GM06990 (cell line): Measurements from ENCODE around the gene BPIFA3.

Experiments
- DNase-seq: peaks from one replicate; pipeline ENCODE4 v3.0.0-alpha.2; 2011; ENCODE audit not compliant: insufficient read length; ENCODE audit errors: extremely low read depth
- H3K27me3 ChIP-seq: replicated peaks from 2 replicates; pipeline ENCODE4 v1.6.0; 2011; ENCODE audit warnings: low read length; ENCODE audit not compliant: control insufficient read depth, insufficient read depth
- H3K36me3 ChIP-seq: 2 replicates; pipeline ENCODE4 v1.5.1; 2011; ENCODE audit warnings: low read length; ENCODE audit not compliant: control insufficient read depth, insufficient read depth
- H3K4me3 ChIP-seq: replicated peaks from 2 replicates; pipeline ENCODE4 v1.5.1; 2011; ENCODE audit warnings: low read depth, mild to moderate bottlenecking, control low read depth, low read length
- TF ChIP-seq, protein P1 (sequence below): IDR thresholded peaks from 2 replicates; pipeline ENCODE4 v1.5.1; 2011; ENCODE audit warnings: low read length, control low read depth, mild to moderate bottlenecking, inconsistent platforms; ENCODE audit not compliant: insufficient read depth, poor library complexity, severe bottlenecking

The BPIFA3 gene

DNA sequence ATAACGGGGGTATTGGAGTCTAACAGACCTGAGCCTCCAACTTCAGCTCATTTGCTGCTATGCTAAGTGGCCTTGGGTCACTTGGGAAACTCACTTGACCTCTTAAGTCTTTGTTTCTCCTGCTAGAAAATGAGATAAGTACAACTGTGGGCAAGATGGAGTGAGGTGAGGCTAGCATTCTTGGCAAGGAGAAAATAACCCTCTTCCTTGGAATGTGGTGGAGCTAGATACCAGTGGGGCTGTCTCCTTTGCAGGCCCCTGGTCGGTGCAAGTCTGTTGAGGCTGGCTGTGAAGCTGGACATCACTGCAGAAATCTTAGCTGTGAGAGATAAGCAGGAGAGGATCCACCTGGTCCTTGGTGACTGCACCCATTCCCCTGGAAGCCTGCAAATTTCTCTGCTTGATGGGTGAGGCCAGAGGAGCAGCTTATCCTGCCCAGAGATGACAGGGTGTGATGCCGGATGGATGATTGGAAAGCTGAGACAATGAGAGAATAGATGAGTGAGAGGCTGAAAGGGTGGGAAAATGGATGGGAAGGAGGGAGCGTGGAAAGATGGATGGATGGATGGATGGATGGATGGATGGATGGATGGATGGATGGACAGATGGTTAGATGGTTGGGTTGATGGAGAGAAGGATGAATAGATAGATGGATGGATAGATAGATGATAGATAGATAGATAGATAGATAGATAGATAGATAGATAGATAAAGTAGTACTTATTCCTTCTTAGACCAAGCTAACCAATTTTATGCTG lies 23.0 kb downstream of the BPIFA3 start:
- Histone ChIP-seq H3K4me3 (no peak overlapping the region), H3K36me3 (no peaks in the 10 kb centered on the region), H3K27me3 (no peaks in the 10 kb centered on the region)
- DNase-seq, result no peak
- TF ChIP-seq, protein P1, sequence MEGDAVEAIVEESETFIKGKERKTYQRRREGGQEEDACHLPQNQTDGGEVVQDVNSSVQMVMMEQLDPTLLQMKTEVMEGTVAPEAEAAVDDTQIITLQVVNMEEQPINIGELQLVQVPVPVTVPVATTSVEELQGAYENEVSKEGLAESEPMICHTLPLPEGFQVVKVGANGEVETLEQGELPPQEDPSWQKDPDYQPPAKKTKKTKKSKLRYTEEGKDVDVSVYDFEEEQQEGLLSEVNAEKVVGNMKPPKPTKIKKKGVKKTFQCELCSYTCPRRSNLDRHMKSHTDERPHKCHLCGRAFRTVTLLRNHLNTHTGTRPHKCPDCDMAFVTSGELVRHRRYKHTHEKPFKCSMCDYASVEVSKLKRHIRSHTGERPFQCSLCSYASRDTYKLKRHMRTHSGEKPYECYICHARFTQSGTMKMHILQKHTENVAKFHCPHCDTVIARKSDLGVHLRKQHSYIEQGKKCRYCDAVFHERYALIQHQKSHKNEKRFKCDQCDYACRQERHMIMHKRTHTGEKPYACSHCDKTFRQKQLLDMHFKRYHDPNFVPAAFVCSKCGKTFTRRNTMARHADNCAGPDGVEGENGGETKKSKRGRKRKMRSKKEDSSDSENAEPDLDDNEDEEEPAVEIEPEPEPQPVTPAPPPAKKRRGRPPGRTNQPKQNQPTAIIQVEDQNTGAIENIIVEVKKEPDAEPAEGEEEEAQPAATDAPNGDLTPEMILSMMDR, result no peak

DNA sequence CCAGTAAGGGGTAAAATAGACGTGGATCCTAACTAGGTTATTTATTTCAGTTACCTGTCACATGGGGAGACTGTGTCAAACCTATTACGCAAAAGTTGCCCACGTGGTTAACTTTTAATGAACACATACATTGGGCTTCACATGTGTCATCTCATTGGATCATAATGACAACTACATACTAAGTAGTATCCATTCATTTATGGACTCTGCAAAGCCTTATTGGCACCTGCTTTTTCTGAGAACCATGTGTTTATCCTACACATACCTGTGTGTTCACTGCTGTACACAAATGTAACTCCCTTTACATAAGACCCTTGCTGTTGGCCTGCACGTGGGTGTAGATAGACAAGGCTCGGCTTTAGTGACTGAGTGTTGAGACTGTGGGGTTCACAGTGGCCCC lies 23.8 kb downstream of the BPIFA3 start:
- no peaks in the 10 kb centered on the region for H3K36me3 ChIP-seq
- no peak overlapping the region for H3K4me3 ChIP-seq
- no peak for DNase-seq
- TF ChIP-seq, protein P1, result no peak
- H3K27me3 ChIP-seq, result no peaks in the 10 kb centered on the region

DNA sequence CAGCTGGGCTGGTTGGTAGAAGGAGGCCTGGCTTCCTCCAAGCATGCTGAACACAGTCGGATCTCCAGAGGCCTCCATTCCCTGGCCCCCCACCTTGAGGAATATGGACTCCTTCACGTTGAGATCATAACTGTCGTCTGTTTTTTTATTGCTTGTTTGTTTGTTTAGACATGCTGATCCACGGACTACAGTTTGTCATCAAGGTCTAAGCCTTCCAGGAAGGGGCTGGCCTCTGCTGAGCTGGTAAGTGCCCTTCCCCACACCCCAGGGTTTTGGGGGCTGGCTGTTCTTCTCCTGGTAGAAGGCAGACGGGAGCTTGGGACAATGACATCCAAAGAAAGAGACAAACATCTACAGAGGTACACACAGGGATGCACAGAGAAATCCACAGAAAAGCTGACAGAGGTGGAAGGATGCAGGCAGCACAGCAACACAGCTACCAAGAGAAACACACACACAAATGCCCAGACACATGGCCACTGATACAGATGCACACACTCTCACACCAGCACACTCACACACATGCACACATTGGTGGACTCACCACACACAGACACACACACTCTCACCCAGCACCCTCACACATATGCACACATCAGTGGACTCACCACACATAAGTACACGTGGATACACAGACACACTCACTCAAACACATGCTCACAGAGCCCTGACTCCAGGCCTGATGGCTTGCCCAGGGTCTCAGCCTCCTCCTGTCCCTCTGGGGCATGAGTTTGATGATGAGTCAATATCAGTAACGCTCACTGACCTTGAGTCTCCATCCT lies 25.4 kb downstream of the BPIFA3 start:
- TF ChIP-seq, protein P1, result no peak
- no peaks in the 10 kb centered on the region for H3K36me3 ChIP-seq
- DNase-seq, result no peak

DNA sequence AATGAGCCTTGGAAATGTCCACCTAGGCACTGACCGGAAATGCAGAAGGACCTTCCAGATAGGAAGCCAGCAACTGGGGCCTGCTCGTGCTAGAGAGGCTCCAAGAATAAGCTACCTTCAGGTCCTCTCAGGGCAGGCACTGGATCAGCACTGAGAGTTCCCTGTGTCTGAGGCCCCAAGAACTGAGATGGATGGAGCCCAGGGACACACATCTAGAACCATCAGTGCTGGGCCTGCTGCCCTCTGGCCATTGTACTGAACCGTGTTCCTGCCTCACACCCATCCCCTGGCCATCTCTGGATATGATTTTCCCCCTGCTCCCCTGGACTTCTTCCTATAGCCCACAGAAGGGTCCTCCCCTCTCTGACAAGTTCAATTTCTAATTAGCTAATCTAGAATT lies 28.9 kb downstream of the BPIFA3 start:
- no peaks in the 10 kb centered on the region for H3K27me3 ChIP-seq
- no peaks in the 10 kb centered on the region for H3K36me3 ChIP-seq
- TF ChIP-seq, protein P1, result no peak
- no peak for DNase-seq
- no peak overlapping the region for H3K4me3 ChIP-seq

More for the DNA sequence above, 25.4 kb downstream of the BPIFA3 start:
- Histone ChIP-seq H3K27me3 (no peaks in the 10 kb centered on the region), H3K4me3 (no peak overlapping the region)

DNA sequence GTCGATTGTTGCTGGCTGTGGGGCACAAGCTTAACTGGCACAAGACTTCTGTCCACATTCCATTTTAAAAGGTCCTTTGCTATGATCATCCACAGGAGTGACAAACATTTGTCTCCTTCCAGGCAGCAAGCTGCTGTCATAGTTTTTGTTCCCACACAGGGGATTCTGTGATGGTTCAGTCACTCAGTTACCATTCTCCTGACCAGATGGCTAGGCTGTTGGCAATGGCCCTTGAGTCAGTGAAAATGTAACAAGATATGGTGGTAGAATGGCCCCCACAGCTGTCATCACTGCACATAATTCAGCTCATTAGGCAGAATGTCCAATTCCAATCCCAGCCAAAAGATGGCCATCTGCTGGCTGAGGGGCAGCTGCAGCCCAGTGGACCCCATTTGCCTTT lies 32.3 kb downstream of the BPIFA3 start:
- Histone ChIP-seq H3K36me3 (no peaks in the 10 kb centered on the region), H3K4me3 (no peak overlapping the region), H3K27me3 (no peaks in the 10 kb centered on the region)
- DNase-seq, result no peak
- TF ChIP-seq, protein P1, result no peak
